PC-3 (cell line): ENCODE data around the gene ABCC5. TPM values are rescaled to one million over a fixed set of nuclear protein-coding genes. Genes with fewer than 3 reads are reported as not detected.

Experiments used
- ATAC-seq: fragments of 200-7000 bp; cut with Tn5 transposase; 2 replicates; pipeline ENCODE4 v1.9.1; 2020; ENCODE audit warnings: mild to moderate bottlenecking, moderate library complexity
- BruUV-seq: library from RNA; stranded (reverse); fragments of 400-500 nt; replicated peaks from 2 replicates; lab custom pipeline; 2021; lab: Mats Ljungman, UMichigan
- CTCF ChIA-PET: fragments of 300-600 bp; sonication (Branson Sonifier 250); formaldehyde crosslinking; loops from one replicate; lab custom pipeline; 2022; ENCODE audit warnings: antibody characterized with exemption; lab: Charles Lee
- POLR2A ChIA-PET: fragments of 300-600 bp; sonication (Branson Sonifier 250); formaldehyde crosslinking; loops from one replicate; lab custom pipeline; 2022; ENCODE audit warnings: antibody characterized with exemption; ENCODE audit not compliant: unreplicated experiment; lab: Charles Lee
- DNase-seq: peaks from one replicate; pipeline ENCODE4 v3.0.0-alpha.2; 2015
- H2AFZ ChIP-seq: fragments of 300-600 bp; sonication (generic); 2 replicates; pipeline ENCODE4 v1.6.0; 2016; ENCODE audit warnings: antibody characterized with exemption, low read length
- H3F3A ChIP-seq: fragments of 300-600 bp; sonication (generic); one replicate; pipeline ENCODE4 v1.6.0; 2017; ENCODE audit warnings: antibody characterized with exemption, low read length, control low read depth, mild to moderate bottlenecking; ENCODE audit not compliant: unreplicated experiment
- H3K27ac ChIP-seq: fragments of 300-600 bp; sonication (generic); 2 replicates; pipeline ENCODE4 v1.5.1; 2016; ENCODE audit warnings: mild to moderate bottlenecking, low read length
- H3K27me3 ChIP-seq: fragments of 300-600 bp; sonication (generic); 2 replicates; pipeline ENCODE4 v1.6.1; 2016; ENCODE audit warnings: low read length, mixed read lengths
- H3K36me3 ChIP-seq: fragments of 300-600 bp; sonication (generic); 2 replicates; pipeline ENCODE4 v1.6.1; 2016; ENCODE audit warnings: low read depth, mixed run types, low read length, mixed read lengths
- H3K4me1 ChIP-seq: fragments of 300-600 bp; sonication (generic); 2 replicates; pipeline ENCODE4 v1.5.1; 2016; ENCODE audit warnings: low read length; ENCODE audit not compliant: insufficient read depth
- H3K4me2 ChIP-seq: fragments of 300-600 bp; sonication (generic); 2 replicates; pipeline ENCODE4 v1.6.0; 2016; ENCODE audit warnings: low read length
- H3K4me3 ChIP-seq: fragments of 300-600 bp; sonication (generic); 2 replicates; pipeline ENCODE4 v1.5.1; 2016; ENCODE audit warnings: mild to moderate bottlenecking, low read length, mixed read lengths
- H3K79me2 ChIP-seq: fragments of 300-600 bp; sonication (generic); 2 replicates; pipeline ENCODE4 v1.6.1; 2017; ENCODE audit warnings: low read length, mixed read lengths
- H3K9ac ChIP-seq: fragments of 300-600 bp; sonication (generic); 2 replicates; pipeline ENCODE4 v1.6.0; 2016; ENCODE audit warnings: mild to moderate bottlenecking, low read length
- H3K9me2 ChIP-seq: fragments of 300-600 bp; sonication (generic); replicated peaks from 2 replicates; pipeline ENCODE4 v1.6.1; 2016; ENCODE audit warnings: mixed run types, low read length, mixed read lengths
- H3K9me3 ChIP-seq: fragments of 300-600 bp; sonication (generic); 2 replicates; pipeline ENCODE4 v1.6.1; 2016; ENCODE audit warnings: low read length, mixed read lengths
- H4K20me1 ChIP-seq: fragments of 300-600 bp; sonication (generic); 2 replicates; pipeline ENCODE4 v1.6.1; 2016; ENCODE audit warnings: low read length, mixed read lengths
- EZH2 ChIP-seq: fragments of 300-600 bp; sonication (generic); IDR thresholded peaks from one replicate; pipeline ENCODE4 v1.6.1; 2017; ENCODE audit warnings: antibody characterized with exemption, mild to moderate bottlenecking, low read length; ENCODE audit not compliant: unreplicated experiment
- EZH2phosphoT487 ChIP-seq: fragments of 300-600 bp; sonication (generic); IDR thresholded peaks from 2 replicates; pipeline ENCODE4 v1.6.1; 2018; ENCODE audit warnings: mild to moderate bottlenecking, antibody characterized with exemption, low read length, borderline replicate concordance
- intact Hi-C: fragments of 100-400 bp; cut with micrococcal nuclease; formaldehyde crosslinking; loops from 2 replicates; pipeline ENCODE4 v1.9.0; 2023
- total RNA-seq: library from RNA; depleted of rRNA; stranded (reverse); fragments of >200 nt; gene quantifications from 2 replicates; pipeline ENCODE4 v1.2.3, GENCODE V29; 2014
- TF ChIP-seq, protein P1 (sequence below): fragments of 300-600 bp; sonication (generic); conservative IDR thresholded peaks from 2 replicates; pipeline ENCODE4 v1.5.1; 2017; ENCODE audit warnings: antibody characterized with exemption, low read depth, mild to moderate bottlenecking, low read length

Gene ABCC5
- total RNA-seq, 1 experiment from 2014 or later = 16.1 TPM

GRCh38 chr3:184052767-184053166 lies 35.1 kb upstream of the ABCC5 start, which contains the start of gene HTR3C:
TSS of gene HTR3C (plus strand) at chr3:184053047. CDS start at chr3:184053081, 34 bp downstream.
- peak; percentile 54 for ATAC-seq
- Histone ChIP-seq H4K20me1 (no peaks in the 10 kb centered on the region), H3K9me2 (no peaks in the 10 kb centered on the region; the same call in 1 of the 2 replicates), H3K4me2 (no peak within 1 kb of the TSS), H3F3A (no peaks in the 10 kb centered on the region), H3K4me3 (no peak within 1 kb of the TSS), H2AFZ (no peak within 1 kb of the TSS), H3K9me3 (no peaks in the 10 kb centered on the region), H3K27ac (no peak within 1 kb of the TSS), H3K36me3 (no peaks in the 10 kb centered on the region), H3K27me3 (no peaks in the 10 kb centered on the region), H3K79me2 (no peaks in the 10 kb centered on the region), H3K4me1 (peaks cover 3% of the 10 kb centered on the region), H3K9ac (no peak within 1 kb of the TSS)
- no TSS peak for BruUV-seq
- DNase-seq = peak; percentile 17
- intact Hi-C loops = no loop called here
- ChIA-PET POLR2A (no interaction called here), CTCF (no interaction called here)
- TF ChIP-seq EZH2 = no peak
- TF ChIP-seq, protein P1, sequence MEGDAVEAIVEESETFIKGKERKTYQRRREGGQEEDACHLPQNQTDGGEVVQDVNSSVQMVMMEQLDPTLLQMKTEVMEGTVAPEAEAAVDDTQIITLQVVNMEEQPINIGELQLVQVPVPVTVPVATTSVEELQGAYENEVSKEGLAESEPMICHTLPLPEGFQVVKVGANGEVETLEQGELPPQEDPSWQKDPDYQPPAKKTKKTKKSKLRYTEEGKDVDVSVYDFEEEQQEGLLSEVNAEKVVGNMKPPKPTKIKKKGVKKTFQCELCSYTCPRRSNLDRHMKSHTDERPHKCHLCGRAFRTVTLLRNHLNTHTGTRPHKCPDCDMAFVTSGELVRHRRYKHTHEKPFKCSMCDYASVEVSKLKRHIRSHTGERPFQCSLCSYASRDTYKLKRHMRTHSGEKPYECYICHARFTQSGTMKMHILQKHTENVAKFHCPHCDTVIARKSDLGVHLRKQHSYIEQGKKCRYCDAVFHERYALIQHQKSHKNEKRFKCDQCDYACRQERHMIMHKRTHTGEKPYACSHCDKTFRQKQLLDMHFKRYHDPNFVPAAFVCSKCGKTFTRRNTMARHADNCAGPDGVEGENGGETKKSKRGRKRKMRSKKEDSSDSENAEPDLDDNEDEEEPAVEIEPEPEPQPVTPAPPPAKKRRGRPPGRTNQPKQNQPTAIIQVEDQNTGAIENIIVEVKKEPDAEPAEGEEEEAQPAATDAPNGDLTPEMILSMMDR = no peak
- TF ChIP-seq EZH2phosphoT487 = no peak

DNA sequence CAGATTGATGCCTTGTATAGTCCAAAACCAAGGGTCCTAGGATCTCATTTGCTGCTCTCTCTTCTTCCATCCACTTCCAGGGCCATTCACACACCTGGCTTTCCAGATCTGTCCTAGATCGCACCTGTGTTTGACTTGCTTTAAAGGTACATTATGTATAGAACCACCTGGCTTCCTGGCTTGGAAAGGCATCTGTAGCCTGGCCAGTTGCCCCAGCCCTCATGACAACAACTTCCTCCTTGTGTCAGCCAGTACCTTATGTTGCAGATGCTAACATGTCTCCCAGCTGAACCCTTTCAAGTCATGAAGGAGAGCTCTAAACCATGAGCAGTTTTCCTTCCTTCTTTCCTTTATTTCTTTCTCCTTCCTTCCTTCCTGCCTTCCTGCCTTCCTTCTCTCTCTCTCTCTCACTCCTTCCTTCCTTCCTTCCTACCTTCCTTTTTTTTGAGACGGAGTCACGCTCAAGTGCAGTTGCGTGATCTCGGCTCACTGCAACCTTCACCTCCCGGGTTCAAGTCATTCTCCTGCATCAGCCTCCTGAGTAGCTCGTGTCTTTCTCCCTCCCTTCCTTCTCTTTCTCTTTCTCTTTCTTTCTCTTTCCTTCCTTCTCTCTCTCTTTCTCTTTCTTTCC lies 32.6 kb upstream of the ABCC5 start:
- POLR2A ChIA-PET = no interaction called here
- CTCF ChIA-PET = no interaction called here
- intact Hi-C loops = no loop called here

DNA sequence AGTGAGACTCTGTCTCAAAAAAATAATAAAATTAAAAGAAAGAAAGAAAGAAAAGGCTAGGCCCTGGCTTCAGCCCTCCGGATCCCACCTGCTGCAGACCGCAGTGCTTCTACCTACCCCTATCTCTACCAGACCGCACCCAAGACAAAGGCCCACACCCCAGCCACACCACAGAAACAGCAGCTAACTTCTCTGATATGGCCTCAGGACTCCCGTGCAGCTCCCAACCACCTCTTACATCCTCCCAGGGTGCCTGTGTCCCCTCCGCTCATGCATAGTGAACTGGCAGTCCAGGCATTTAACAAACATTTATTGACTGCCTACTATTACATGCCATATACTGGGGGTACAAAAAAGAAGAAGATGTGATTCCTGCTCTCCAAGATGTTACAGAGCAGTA lies 28.3 kb upstream of the ABCC5 start:
- BruUV-seq = no TSS peak
- Histone ChIP-seq H3K9ac (no peak overlapping the region), H3K4me1 (no peaks in the 10 kb centered on the region), H2AFZ (no peak overlapping the region), H3K4me3 (no peak overlapping the region), H3K4me2 (no peak overlapping the region), H3K9me3 (no peaks in the 10 kb centered on the region), H3K27ac (no peak overlapping the region), H3K79me2 (no peaks in the 10 kb centered on the region), H4K20me1 (no peaks in the 10 kb centered on the region), H3K36me3 (no peaks in the 10 kb centered on the region), H3K9me2 (no peaks in the 10 kb centered on the region), H3K27me3 (no peaks in the 10 kb centered on the region), H3F3A (no peaks in the 10 kb centered on the region)
- TF ChIP-seq, protein P1 = no peak
- TF ChIP-seq EZH2phosphoT487 (no peak), EZH2 (no peak)
- ChIA-PET POLR2A (no interaction called here), CTCF (no interaction called here)
- DNase-seq (no peak), ATAC-seq (no peak)
- intact Hi-C loops = loop anchor here (10.0 kb wide), 1 partner anchor 239 kb away; no protein-coding TSS in a partner anchor

More for the DNA sequence above, 32.6 kb upstream of the ABCC5 start:
- H3F3A ChIP-seq = no peaks in the 10 kb centered on the region
- no peak overlapping the region for H3K4me3 ChIP-seq
- no peaks in the 10 kb centered on the region for H3K4me1 ChIP-seq
- ATAC-seq (no peak), DNase-seq (peak; percentile 26)
- no peaks in the 10 kb centered on the region; the same call in 1 of the 2 replicates for H3K9me2 ChIP-seq
- H2AFZ ChIP-seq = no peak overlapping the region
- TF ChIP-seq EZH2phosphoT487 = no peak
- H3K9ac ChIP-seq = no peak overlapping the region
- no peaks in the 10 kb centered on the region for H3K36me3 ChIP-seq
- no peak overlapping the region for H3K27ac ChIP-seq
- no peaks in the 10 kb centered on the region for H3K79me2 ChIP-seq
- no TSS peak for BruUV-seq
- H3K4me2 ChIP-seq = no peak overlapping the region
- no peaks in the 10 kb centered on the region for H4K20me1 ChIP-seq
- no peaks in the 10 kb centered on the region for H3K9me3 ChIP-seq
- no peaks in the 10 kb centered on the region for H3K27me3 ChIP-seq
